Aorta (tissue), 5 donors: ENCODE results near the gene ERGIC1. TPM values are rescaled to one million over a fixed set of nuclear protein-coding genes. Genes with fewer than 3 reads are reported as not detected.

Experiments used
- ATAC-seq: fragments of 200-7000 bp; cut with Tn5 transposase; one replicate; pipeline ENCODE4 v1.9.1; 2022; ENCODE audit warnings: moderate library complexity; ENCODE audit not compliant: low FRiP score
- DNase-seq, 2 donors: peaks; one replicate each; pipeline ENCODE4 v3.0.0-alpha.2; 2020
- H3K27ac ChIP-seq, 2 donors: one replicate each; pipeline ENCODE4 v1.5.1; 2013; ENCODE audit warnings: low read length in 2 of 2, mild to moderate bottlenecking in 2 of 2, moderate library complexity in 2 of 2, control low read depth in 1 of 2, inconsistent platforms in 1 of 2, low read depth in 1 of 2
- H3K27me3 ChIP-seq, 2 donors: one replicate each; pipeline ENCODE4 v1.6.1; 2013; ENCODE audit warnings: control low read depth in 1 of 2, low read length in 1 of 2, mild to moderate bottlenecking in 1 of 2, moderate library complexity in 1 of 2; ENCODE audit not compliant: insufficient read depth in 2 of 2, control insufficient read depth in 1 of 2
- H3K36me3 ChIP-seq, 2 donors: one replicate each; pipeline ENCODE4 v1.6.1; 2013; ENCODE audit warnings: control low read depth in 1 of 2, low read length in 1 of 2, mild to moderate bottlenecking in 1 of 2; ENCODE audit not compliant: insufficient read depth in 2 of 2, control insufficient read depth in 1 of 2
- H3K4me1 ChIP-seq, 2 donors: one replicate each; pipeline ENCODE4 v1.6.1; 2013; ENCODE audit warnings: low read length in 2 of 2, control low read depth in 1 of 2, mild to moderate bottlenecking in 1 of 2, moderate library complexity in 1 of 2; ENCODE audit not compliant: insufficient read depth in 2 of 2, control insufficient read depth in 1 of 2
- H3K4me3 ChIP-seq, 2 donors: one replicate each; pipeline ENCODE4 v1.5.1; 2013; ENCODE audit warnings: low read length in 2 of 2, control low read depth in 1 of 2, mild to moderate bottlenecking in 1 of 2
- H3K9me3 ChIP-seq: one replicate; pipeline ENCODE4 v1.6.1; 2013; ENCODE audit warnings: mild to moderate bottlenecking, low read length; ENCODE audit not compliant: control insufficient read depth
- WGBS, 2 donors: extraction: QIAGEN DNeasy Blood & Tissue Kit; methylation state at CpG; one replicate each; pipeline ENCODE4 v1.1.7; 2013; 5-methylcytosine and 5-hydroxymethylcytosine counted together
- intact Hi-C, 2 donors: fragments of 100-400 bp; cut with DNase I; formaldehyde crosslinking; loops; one replicate each; pipeline versions ENCODE4 v1.14.2 to v1.15.0; 2022
- polyA plus RNA-seq, 2 donors: library from polyadenylated mRNA; stranded (reverse); fragments of 200-250 nt; gene quantifications; one replicate each; pipeline ENCODE4 v1.2.3, GENCODE V29; 2013
- total RNA-seq, 2 donors: library from RNA; stranded (reverse); fragmentation: NEBNext Ultra II Directional; extraction: Animal tissue kit (Norgen Biotek cat#: 25700); gene quantifications; one replicate each; pipeline ENCODE4 v1.2.1, GENCODE V29; 2021
- donor health status: healthy with polysubstance abuse.
- donor health status: Bipolar disorder and iron deficiency.
- donor health status: DM: no; HTN: no; CAD: no.
- donor health status: DM: no; HTN: no; CAD: no.
- donor health status: DM: yes; HTN: yes; CAD: no.

Gene ERGIC1
- total and polyA plus RNA-seq, 4 donors, result 122 to 170 (median 130) TPM

- Histone ChIP-seq H3K27ac (peak overlapping the region in 1 of 2 donors; percentile 78), H3K27me3 (no peaks in the 10 kb centered on the region), H3K36me3 (peaks cover 0 to 2% of the 10 kb centered on the region in 2 donors), H3K4me3 (no peak overlapping the region), H3K9me3 (no peaks in the 10 kb centered on the region), H3K4me1 (peaks cover 0 to 5% of the 10 kb centered on the region in 2 donors)
- DNase-seq (no peak), ATAC-seq (no peak)
- intact Hi-C loops, result loop anchor here (2.0 kb wide), 2 partner anchors 164 to 216 kb away; no protein-coding TSS in a partner anchor
- 90 to 91% methylated on average over 4 of the region's 4 CpGs for WGBS, 2 donors
Measured at GRCh38 chr5:172933238-172933637, 99.2 kb downstream of the ERGIC1 start.

GRCh38 chr5:172935096-172935495 lies 101.0 kb downstream of the ERGIC1 start:
- Histone ChIP-seq H3K4me3 (no peak overlapping the region), H3K9me3 (no peaks in the 10 kb centered on the region), H3K36me3 (peaks cover 0 to 5% of the 10 kb centered on the region in 2 donors), H3K27ac (no peak overlapping the region), H3K27me3 (no peaks in the 10 kb centered on the region), H3K4me1 (peaks cover 0 to 5% of the 10 kb centered on the region in 2 donors)
- intact Hi-C loops, result no loop called here
- WGBS, 2 donors, result 88 to 89% methylated on average over 14 of the region's 14 CpGs
- no peak for DNase-seq
- no peak for ATAC-seq

- Histone ChIP-seq H3K27me3 (no peaks in the 10 kb centered on the region), H3K36me3 (peaks cover 0 to 7% of the 10 kb centered on the region in 2 donors), H3K4me3 (no peak overlapping the region), H3K9me3 (no peaks in the 10 kb centered on the region), H3K4me1 (peaks cover 0 to 2% of the 10 kb centered on the region in 2 donors), H3K27ac (no peak overlapping the region)
- intact Hi-C loops, result no loop called here
- ATAC-seq, result no peak
- 93 to 94% methylated on average over 5 of the region's 5 CpGs for WGBS, 2 donors
- no peak for DNase-seq
Measured at GRCh38 chr5:172936401-172936800, 102.3 kb downstream of the ERGIC1 start.

- intact Hi-C loops, result no loop called here
- H3K4me1 ChIP-seq, result no peaks in the 10 kb centered on the region
- H3K9me3 ChIP-seq, result no peaks in the 10 kb centered on the region
- DNase-seq (peak; percentile 44 to 61), ATAC-seq (no peak)
- peaks cover 0 to 7% of the 10 kb centered on the region in 2 donors for H3K36me3 ChIP-seq
- WGBS, 2 donors, result 73 to 76% methylated on average over 10 of the region's 10 CpGs
- H3K4me3 ChIP-seq, result no peak overlapping the region
- no peak overlapping the region for H3K27ac ChIP-seq
- H3K27me3 ChIP-seq, result no peaks in the 10 kb centered on the region
Measured at GRCh38 chr5:172939071-172939470, 105.0 kb downstream of the ERGIC1 start.

GRCh38 chr5:172939611-172940267 lies 105.7 kb downstream of the ERGIC1 start:
- peak; percentile 37 to 74 for DNase-seq
- no peak overlapping the region for H3K4me3 ChIP-seq
- no peaks in the 10 kb centered on the region for H3K27me3 ChIP-seq
- peaks cover 0 to 7% of the 10 kb centered on the region in 2 donors for H3K36me3 ChIP-seq
- no peak overlapping the region for H3K27ac ChIP-seq
- no peak for ATAC-seq
- 72 to 76% methylated on average over 16 of the region's 16 CpGs for WGBS, 2 donors
- H3K9me3 ChIP-seq, result no peaks in the 10 kb centered on the region
- H3K4me1 ChIP-seq, result no peaks in the 10 kb centered on the region
- intact Hi-C loops, result loop anchor here in 1 of 2 donors (10.0 kb wide), 1 partner anchor 475 kb away; no protein-coding TSS in a partner anchor

DNA sequence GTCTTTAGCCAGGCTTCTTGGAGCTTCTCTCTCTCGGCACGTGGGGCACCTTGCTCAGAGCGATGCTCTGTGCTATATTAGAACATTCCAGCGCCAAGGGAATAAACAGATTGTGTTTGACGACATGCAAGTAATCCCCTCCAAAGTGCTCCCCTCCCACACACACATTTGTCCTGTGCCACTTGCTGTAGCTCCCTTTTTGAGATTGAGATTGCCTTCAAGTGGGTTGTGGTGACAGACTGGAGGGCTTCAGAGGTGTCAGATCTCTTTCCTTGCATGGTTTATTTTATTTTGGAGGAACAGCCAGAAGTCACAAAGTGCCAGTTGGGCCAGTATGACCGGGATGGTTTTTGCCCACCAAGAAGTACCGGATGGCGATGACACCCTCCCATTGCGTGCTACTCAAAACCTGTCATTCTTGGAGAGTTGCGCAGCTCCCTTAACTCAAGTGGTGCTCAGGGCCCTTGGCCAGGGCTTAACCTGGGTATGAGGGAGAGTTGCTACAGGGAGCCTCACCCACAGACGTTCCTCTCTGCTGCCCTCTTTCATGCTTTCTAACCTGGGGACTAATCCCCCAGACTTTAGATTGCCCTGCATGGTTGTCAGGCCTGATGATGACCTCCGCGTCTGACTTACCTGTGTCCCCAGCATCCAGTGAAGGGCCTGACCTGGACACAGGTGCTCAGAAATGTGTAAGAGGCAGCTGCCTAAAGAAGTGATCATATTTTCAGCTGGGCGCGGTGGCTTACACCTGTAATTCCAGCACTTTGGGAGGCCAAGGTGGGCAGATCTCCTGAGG lies 106.4 kb downstream of the ERGIC1 start:
- peaks cover 0 to 7% of the 10 kb centered on the region in 2 donors for H3K36me3 ChIP-seq

DNA sequence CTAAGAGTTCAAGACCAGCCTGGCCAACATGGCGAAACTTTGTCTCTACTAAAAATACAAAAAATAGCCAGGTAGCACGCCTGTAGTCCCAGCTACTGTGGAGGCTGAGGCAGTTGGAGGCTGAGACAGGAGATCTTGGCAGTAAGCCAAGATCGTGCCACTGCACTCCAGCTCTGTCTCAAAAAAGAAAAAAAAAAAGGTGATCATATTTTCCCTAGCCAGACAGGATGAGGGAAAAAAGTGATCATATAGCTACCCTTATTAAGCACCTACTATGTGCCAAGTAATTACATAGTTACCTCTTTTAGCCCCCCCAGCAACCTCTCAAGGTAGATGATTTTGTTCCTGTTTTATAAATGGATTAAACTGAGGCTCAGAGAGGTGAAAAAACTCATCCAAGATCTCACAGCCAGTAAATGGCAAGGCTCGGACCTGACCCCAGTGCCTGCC lies 107.0 kb downstream of the ERGIC1 start:
- DNase-seq, result peak in 1 of 2 donors; percentile 23
- ATAC-seq, result no peak
- peaks cover 0 to 7% of the 10 kb centered on the region in 2 donors for H3K36me3 ChIP-seq
- no peak overlapping the region for H3K4me3 ChIP-seq
- H3K9me3 ChIP-seq, result no peaks in the 10 kb centered on the region
- WGBS, 2 donors, result 35 to 40% methylated on average over 4 of the region's 4 CpGs
- intact Hi-C loops, result loop anchor here in 1 of 2 donors (10.0 kb wide), 1 partner anchor 476 kb away; no protein-coding TSS in a partner anchor
- H3K27me3 ChIP-seq, result no peaks in the 10 kb centered on the region
- H3K27ac ChIP-seq, result no peak overlapping the region
- H3K4me1 ChIP-seq, result no peaks in the 10 kb centered on the region

More for the DNA sequence above, 106.4 kb downstream of the ERGIC1 start:
- Histone ChIP-seq H3K4me3 (no peak overlapping the region), H3K9me3 (no peaks in the 10 kb centered on the region), H3K4me1 (no peaks in the 10 kb centered on the region), H3K27me3 (no peaks in the 10 kb centered on the region), H3K27ac (peak overlapping the region in 1 of 2 donors; percentile 25)
- DNase-seq, result peak; percentile 24 to 57
- 89 to 90% methylated on average over 15 of the region's 15 CpGs for WGBS, 2 donors
- no peak for ATAC-seq
- intact Hi-C loops, result loop anchor here in 1 of 2 donors (10.0 kb wide), 1 partner anchor 476 kb away; no protein-coding TSS in a partner anchor

DNA sequence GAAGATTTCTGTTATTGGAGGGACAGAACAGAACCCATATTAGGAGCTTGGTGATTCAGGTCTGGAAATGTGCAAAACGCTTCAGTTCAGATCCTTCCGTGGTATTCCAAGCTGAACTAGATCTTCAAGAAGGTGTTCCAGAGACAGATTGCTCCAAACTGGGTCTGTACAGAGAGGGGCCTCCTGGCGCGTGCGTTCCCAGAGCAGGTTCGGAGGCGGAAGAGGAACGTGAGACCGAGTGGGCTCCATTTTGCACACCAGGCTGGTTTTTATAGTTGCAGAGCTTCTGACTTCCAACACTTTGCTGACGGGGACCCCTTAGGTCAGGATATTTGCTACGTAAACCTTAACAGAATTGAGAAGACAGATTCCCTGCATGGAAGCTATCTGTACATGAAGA lies 108.5 kb downstream of the ERGIC1 start:
- peaks cover 0 to 5% of the 10 kb centered on the region in 2 donors for H3K36me3 ChIP-seq
- intact Hi-C loops, result loop anchor here in 1 of 2 donors (10.0 kb wide), 1 partner anchor 478 kb away; no protein-coding TSS in a partner anchor

More for the DNA sequence above, 108.5 kb downstream of the ERGIC1 start:
- WGBS, 2 donors, result 86 to 87% methylated on average over 11 of the region's 11 CpGs
- Histone ChIP-seq H3K4me1 (no peaks in the 10 kb centered on the region), H3K9me3 (no peaks in the 10 kb centered on the region), H3K4me3 (no peak overlapping the region), H3K27me3 (no peaks in the 10 kb centered on the region), H3K27ac (no peak overlapping the region)
- DNase-seq, result peak; percentile 4 to 58
- ATAC-seq, result no peak
